ENCODE data around the gene RANBP9. TPM values are rescaled to one million over a fixed set of nuclear protein-coding genes. Genes with fewer than 3 reads are reported as not detected.

RANBP9 gene
- total and polyA plus RNA-seq, 4 donors = 5.8 to 25.2 (median 14.1) TPM

DNA sequence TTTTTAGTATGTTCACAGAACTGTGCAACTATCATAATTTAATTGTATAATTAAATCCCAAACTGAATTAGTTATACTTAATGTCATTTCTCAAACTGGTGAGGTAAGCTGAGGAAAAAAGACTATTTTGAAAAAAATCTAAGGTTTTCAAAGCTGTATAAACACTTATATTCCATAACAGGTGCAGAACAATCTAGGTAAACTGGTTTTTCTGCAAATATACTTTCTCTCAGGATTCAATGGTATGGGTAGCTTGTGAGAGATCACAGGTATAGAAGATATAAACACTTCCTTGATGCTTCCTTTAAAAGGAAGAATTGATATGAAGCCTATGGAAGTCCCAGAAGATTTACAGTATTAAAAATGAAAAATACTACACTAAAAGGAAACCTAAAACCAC, 62.8 kb downstream of the RANBP9 start:
- DNase-seq (ENCODE audit: low spot score) = no peak
- Histone ChIP-seq H3K9me3 (ENCODE audit: control insufficient read depth in 4 of 4, low read length in 3 of 4) (no peaks in the 10 kb centered on the region), H3K9ac (ENCODE audit: low read depth in 1 of 2, low read length in 2 of 2) (no peak overlapping the region), H3K27ac (ENCODE audit: low read depth in 1 of 2, low read length in 2 of 2) (no peak overlapping the region), H3K4me1 (ENCODE audit: control insufficient read depth in 4 of 4, insufficient read depth in 4 of 4, low read length in 3 of 4) (no peaks in the 10 kb centered on the region), H3K27me3 (ENCODE audit: control insufficient read depth in 4 of 4, insufficient read depth in 4 of 4, low read length in 3 of 4) (no peaks in the 10 kb centered on the region), H3K36me3 (ENCODE audit: control insufficient read depth in 4 of 4, insufficient read depth in 3 of 4, low read depth in 1 of 4, low read length in 3 of 4) (peaks cover 0 to 9% (median 5%) of the 10 kb centered on the region in 4 donors), H3K4me3 (ENCODE audit: low read depth in 1 of 3, low read length in 3 of 3) (no peak overlapping the region)
- TF ChIP-seq GABPA (IDR thresholded peaks at IDR 0.05 in 1 of 2, conservative IDR thresholded peaks at IDR 0.05 in 1 of 2) (no peak), EGR1 (IDR thresholded peaks at IDR 0.05; ENCODE audit: low read depth in 2 of 2) (no peak), ATF3 (IDR thresholded peaks at IDR 0.05) (no peak), SP1 (IDR thresholded peaks at IDR 0.05) (no peak), FOXA2 (IDR thresholded peaks at IDR 0.05) (no peak)
- TF ChIP-seq, protein P1, sequence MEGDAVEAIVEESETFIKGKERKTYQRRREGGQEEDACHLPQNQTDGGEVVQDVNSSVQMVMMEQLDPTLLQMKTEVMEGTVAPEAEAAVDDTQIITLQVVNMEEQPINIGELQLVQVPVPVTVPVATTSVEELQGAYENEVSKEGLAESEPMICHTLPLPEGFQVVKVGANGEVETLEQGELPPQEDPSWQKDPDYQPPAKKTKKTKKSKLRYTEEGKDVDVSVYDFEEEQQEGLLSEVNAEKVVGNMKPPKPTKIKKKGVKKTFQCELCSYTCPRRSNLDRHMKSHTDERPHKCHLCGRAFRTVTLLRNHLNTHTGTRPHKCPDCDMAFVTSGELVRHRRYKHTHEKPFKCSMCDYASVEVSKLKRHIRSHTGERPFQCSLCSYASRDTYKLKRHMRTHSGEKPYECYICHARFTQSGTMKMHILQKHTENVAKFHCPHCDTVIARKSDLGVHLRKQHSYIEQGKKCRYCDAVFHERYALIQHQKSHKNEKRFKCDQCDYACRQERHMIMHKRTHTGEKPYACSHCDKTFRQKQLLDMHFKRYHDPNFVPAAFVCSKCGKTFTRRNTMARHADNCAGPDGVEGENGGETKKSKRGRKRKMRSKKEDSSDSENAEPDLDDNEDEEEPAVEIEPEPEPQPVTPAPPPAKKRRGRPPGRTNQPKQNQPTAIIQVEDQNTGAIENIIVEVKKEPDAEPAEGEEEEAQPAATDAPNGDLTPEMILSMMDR (IDR thresholded peaks at IDR 0.05; ENCODE audit: low read depth, low read length, missing input control) = no peak

DNA sequence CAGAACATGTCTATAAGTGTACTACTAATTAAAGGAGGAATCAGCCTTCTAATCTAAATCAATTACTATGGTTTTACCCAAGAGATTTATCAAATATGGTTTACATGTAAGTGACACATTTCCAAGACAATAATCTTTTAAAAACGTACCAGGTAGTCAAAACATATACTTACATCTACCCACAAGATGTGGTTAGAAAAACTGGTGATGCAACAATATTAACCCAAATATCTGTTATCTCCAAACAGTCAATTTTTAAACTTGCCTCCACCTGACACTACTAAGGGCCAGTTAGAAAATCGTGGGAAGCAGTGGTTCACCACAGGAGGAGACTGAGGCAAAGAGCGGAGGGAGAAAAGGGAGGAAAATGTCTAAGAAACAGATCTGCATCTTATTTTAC, 68.5 kb downstream of the RANBP9 start:
- Histone ChIP-seq H3K27me3 (ENCODE audit: control insufficient read depth in 4 of 4, insufficient read depth in 4 of 4, low read length in 3 of 4) (no peaks in the 10 kb centered on the region), H3K27ac (ENCODE audit: low read depth in 1 of 2, low read length in 2 of 2) (no peak overlapping the region), H3K4me3 (ENCODE audit: low read depth in 1 of 3, low read length in 3 of 3) (no peak overlapping the region), H3K4me1 (ENCODE audit: control insufficient read depth in 4 of 4, insufficient read depth in 4 of 4, low read length in 3 of 4) (no peaks in the 10 kb centered on the region), H3K9me3 (ENCODE audit: control insufficient read depth in 4 of 4, low read length in 3 of 4) (no peaks in the 10 kb centered on the region), H3K9ac (ENCODE audit: low read depth in 1 of 2, low read length in 2 of 2) (no peak overlapping the region), H3K36me3 (ENCODE audit: control insufficient read depth in 4 of 4, insufficient read depth in 3 of 4, low read depth in 1 of 4, low read length in 3 of 4) (peaks cover 2 to 15% (median 9%) of the 10 kb centered on the region in 4 donors)
- 86% methylated on average over 3 of the region's 3 CpGs for whole genome bisulfite sequencing
- TF ChIP-seq JUND (IDR thresholded peaks at IDR 0.05) (no peak), HNF4A (conservative IDR thresholded peaks at IDR 0.05) (no peak), SP1 (IDR thresholded peaks at IDR 0.05) (no peak)
- DNase-seq (ENCODE audit: low spot score) = no peak

DNA sequence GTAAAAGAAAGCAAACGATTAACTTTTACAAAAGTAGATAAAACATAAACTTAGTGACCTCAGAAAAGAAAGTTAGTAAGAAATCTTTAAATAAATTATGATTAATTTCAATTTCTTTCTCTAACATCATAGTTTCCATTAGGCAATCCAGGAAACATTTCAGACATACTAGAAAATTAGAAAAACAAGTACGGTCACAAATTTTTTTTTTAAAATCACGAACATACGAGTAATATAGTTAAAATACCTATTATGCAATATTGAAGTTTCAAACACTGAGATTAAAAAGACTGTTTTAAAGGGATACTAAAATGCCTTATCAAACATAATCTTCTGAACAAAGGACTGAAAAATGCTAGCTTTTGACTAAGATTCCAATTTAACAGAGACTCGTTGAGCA, 70.3 kb downstream of the RANBP9 start:
- no peak for DNase-seq (ENCODE audit: low spot score)
- Histone ChIP-seq H3K9me3 (ENCODE audit: control insufficient read depth in 4 of 4, low read length in 3 of 4) (no peaks in the 10 kb centered on the region), H3K9ac (ENCODE audit: low read depth in 1 of 2, low read length in 2 of 2) (no peak overlapping the region), H3K27ac (ENCODE audit: low read depth in 1 of 2, low read length in 2 of 2) (no peak overlapping the region), H3K4me3 (ENCODE audit: low read depth in 1 of 3, low read length in 3 of 3) (no peak overlapping the region), H3K4me1 (ENCODE audit: control insufficient read depth in 4 of 4, insufficient read depth in 4 of 4, low read length in 3 of 4) (no peaks in the 10 kb centered on the region), H3K27me3 (ENCODE audit: control insufficient read depth in 4 of 4, insufficient read depth in 4 of 4, low read length in 3 of 4) (no peaks in the 10 kb centered on the region), H3K36me3 (ENCODE audit: control insufficient read depth in 4 of 4, insufficient read depth in 3 of 4, low read depth in 1 of 4, low read length in 3 of 4) (peaks cover 2 to 24% (median 17%) of the 10 kb centered on the region in 4 donors)
- TF ChIP-seq, protein P2, sequence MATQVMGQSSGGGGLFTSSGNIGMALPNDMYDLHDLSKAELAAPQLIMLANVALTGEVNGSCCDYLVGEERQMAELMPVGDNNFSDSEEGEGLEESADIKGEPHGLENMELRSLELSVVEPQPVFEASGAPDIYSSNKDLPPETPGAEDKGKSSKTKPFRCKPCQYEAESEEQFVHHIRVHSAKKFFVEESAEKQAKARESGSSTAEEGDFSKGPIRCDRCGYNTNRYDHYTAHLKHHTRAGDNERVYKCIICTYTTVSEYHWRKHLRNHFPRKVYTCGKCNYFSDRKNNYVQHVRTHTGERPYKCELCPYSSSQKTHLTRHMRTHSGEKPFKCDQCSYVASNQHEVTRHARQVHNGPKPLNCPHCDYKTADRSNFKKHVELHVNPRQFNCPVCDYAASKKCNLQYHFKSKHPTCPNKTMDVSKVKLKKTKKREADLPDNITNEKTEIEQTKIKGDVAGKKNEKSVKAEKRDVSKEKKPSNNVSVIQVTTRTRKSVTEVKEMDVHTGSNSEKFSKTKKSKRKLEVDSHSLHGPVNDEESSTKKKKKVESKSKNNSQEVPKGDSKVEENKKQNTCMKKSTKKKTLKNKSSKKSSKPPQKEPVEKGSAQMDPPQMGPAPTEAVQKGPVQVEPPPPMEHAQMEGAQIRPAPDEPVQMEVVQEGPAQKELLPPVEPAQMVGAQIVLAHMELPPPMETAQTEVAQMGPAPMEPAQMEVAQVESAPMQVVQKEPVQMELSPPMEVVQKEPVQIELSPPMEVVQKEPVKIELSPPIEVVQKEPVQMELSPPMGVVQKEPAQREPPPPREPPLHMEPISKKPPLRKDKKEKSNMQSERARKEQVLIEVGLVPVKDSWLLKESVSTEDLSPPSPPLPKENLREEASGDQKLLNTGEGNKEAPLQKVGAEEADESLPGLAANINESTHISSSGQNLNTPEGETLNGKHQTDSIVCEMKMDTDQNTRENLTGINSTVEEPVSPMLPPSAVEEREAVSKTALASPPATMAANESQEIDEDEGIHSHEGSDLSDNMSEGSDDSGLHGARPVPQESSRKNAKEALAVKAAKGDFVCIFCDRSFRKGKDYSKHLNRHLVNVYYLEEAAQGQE (IDR thresholded peaks at IDR 0.05) = no peak
- TF ChIP-seq NR2F2 (IDR thresholded peaks at IDR 0.05) = no peak
- no peak for TF ChIP-seq TAF1 (conservative IDR thresholded peaks at IDR 0.05)
- TF ChIP-seq MAX (IDR thresholded peaks at IDR 0.05) = no peak
- no peak for TF ChIP-seq GABPA (IDR thresholded peaks at IDR 0.05 in 1 of 2, conservative IDR thresholded peaks at IDR 0.05 in 1 of 2)
- TF ChIP-seq ATF3 (IDR thresholded peaks at IDR 0.05) = no peak
- TF ChIP-seq, protein P3, sequence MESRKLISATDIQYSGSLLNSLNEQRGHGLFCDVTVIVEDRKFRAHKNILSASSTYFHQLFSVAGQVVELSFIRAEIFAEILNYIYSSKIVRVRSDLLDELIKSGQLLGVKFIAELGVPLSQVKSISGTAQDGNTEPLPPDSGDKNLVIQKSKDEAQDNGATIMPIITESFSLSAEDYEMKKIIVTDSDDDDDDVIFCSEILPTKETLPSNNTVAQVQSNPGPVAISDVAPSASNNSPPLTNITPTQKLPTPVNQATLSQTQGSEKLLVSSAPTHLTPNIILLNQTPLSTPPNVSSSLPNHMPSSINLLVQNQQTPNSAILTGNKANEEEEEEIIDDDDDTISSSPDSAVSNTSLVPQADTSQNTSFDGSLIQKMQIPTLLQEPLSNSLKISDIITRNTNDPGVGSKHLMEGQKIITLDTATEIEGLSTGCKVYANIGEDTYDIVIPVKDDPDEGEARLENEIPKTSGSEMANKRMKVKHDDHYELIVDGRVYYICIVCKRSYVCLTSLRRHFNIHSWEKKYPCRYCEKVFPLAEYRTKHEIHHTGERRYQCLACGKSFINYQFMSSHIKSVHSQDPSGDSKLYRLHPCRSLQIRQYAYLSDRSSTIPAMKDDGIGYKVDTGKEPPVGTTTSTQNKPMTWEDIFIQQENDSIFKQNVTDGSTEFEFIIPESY (IDR thresholded peaks at IDR 0.05) = no peak
- no peak for TF ChIP-seq FOXA1 (IDR thresholded peaks at IDR 0.05)
- no peak for TF ChIP-seq RAD21 (IDR thresholded peaks at IDR 0.05)
- TF ChIP-seq EGR1 (IDR thresholded peaks at IDR 0.05; ENCODE audit: low read depth in 2 of 2) = no peak
- no peak for TF ChIP-seq HNF4G (IDR thresholded peaks at IDR 0.05)
- no peak for TF ChIP-seq SP1 (IDR thresholded peaks at IDR 0.05)
- 83% methylated on average over 5 of the region's 5 CpGs for WGBS

Measured in liver (tissue), 9 donors.